Glomerular endothelial cell (primary cell): ENCODE results near the gene GEMIN2. TPM values are rescaled to one million over a fixed set of nuclear protein-coding genes. Genes with fewer than 3 reads are reported as not detected.
"Not testable (repeated sequence)": the region's sequence is repeated elsewhere in the genome, so short reads cannot be mapped to it uniquely, and the experiment has no call there.

ENCODE experiments used
- DNase-seq: peaks from one replicate; pipeline ENCODE4 v3.0.0-alpha.2; 2011; ENCODE audit warnings: low read depth, low spot score; ENCODE audit errors: extremely low read depth
- total RNA-seq: library from RNA; depleted of rRNA; stranded (reverse); fragments of >200 nt; gene quantifications from 2 replicates; pipeline ENCODE4 v1.2.3, GENCODE V29; 2015

Gene GEMIN2
- total RNA-seq = 9.3 and 24.3 TPM in 2 replicates

- peak; percentile 85 for DNase-seq
Observed at GRCh38 chr14:39114073-39114838, at the start of gene GEMIN2. GEMIN2 (plus strand) TSS chr14:39114323; CDS start chr14:39114339, 16 bp downstream.

- DNase-seq = not testable (repeated sequence)
Observed at GRCh38 chr14:39069169-39069805, 44.8 kb upstream of the GEMIN2 start.

GRCh38 chr14:39069923-39070322, 44.2 kb upstream of the GEMIN2 start:
- no peak for DNase-seq

- no peak for DNase-seq
Observed at GRCh38 chr14:39071096-39071495, 43.0 kb upstream of the GEMIN2 start.

- no peak for DNase-seq
Observed at GRCh38 chr14:39080886-39081285, 33.2 kb upstream of the GEMIN2 start.

GRCh38 chr14:39083127-39083526, 31.0 kb upstream of the GEMIN2 start:
- DNase-seq = no peak

- no peak for DNase-seq
Observed at GRCh38 chr14:39085933-39086332, 28.2 kb upstream of the GEMIN2 start.

GRCh38 chr14:39087493-39087892, 26.6 kb upstream of the GEMIN2 start:
- no peak for DNase-seq

- DNase-seq = no peak
Observed at GRCh38 chr14:39090548-39091111, 23.5 kb upstream of the GEMIN2 start.

- DNase-seq = no peak
Observed at GRCh38 chr14:39091716-39092115, 22.4 kb upstream of the GEMIN2 start.

- DNase-seq = no peak
Observed at GRCh38 chr14:39094515-39094914, 19.6 kb upstream of the GEMIN2 start.

GRCh38 chr14:39097159-39097558, 17.0 kb upstream of the GEMIN2 start:
- DNase-seq = peak; percentile 16

GRCh38 chr14:39099215-39099614, 14.9 kb upstream of the GEMIN2 start:
- DNase-seq = not testable (repeated sequence)

- DNase-seq = no peak
Observed at GRCh38 chr14:39099748-39100147, 14.4 kb upstream of the GEMIN2 start.

GRCh38 chr14:39102265-39102968, 11.7 kb upstream of the GEMIN2 start:
- DNase-seq = peak; percentile 37

GRCh38 chr14:39102969-39103957, 10.9 kb upstream of the GEMIN2 start, which contains the start of gene SEC23A:
SEC23A (minus strand) TSS chr14:39103235; CDS start chr14:39096118, 7,117 bp downstream.
- DNase-seq = peak; percentile 12

- DNase-seq = not testable (repeated sequence)
Observed at GRCh38 chr14:39104078-39104801, 9.9 kb upstream of the GEMIN2 start.

- peak; percentile 20 for DNase-seq
Observed at GRCh38 chr14:39107591-39107996, 6.5 kb upstream of the GEMIN2 start.

- no peak for DNase-seq
Observed at GRCh38 chr14:39108791-39109190, 5.3 kb upstream of the GEMIN2 start.
